ENCODE measurements around the gene EBLN2.

Gene EBLN2

GRCh38 chr3:73108750-73109149 is 47.3 kb downstream of the EBLN2 start:
- FAIRE-seq = no peak

- no peak for FAIRE-seq
These were observed 49.1 kb downstream of the EBLN2 start for GRCh38 chr3:73110530-73110929.

All from colon (tissue), 2 donors.